Naive thymus-derived CD4-positive, alpha-beta T cell (primary cell): ENCODE data around the gene SEPTIN7. TPM values are rescaled to one million over a fixed set of nuclear protein-coding genes. Genes with fewer than 3 reads are reported as not detected.

ENCODE experiments used
- ATAC-seq: fragments of 150-1000 bp; cut with Tn5 transposase; 2 replicates; pipeline ENCODE4 v1.10.0; 2021; ENCODE audit warnings: mild to moderate bottlenecking, moderate library complexity
- CTCF ChIA-PET: fragments of 350-600 bp; sonication (Branson Sonifier 250); formaldehyde crosslinking; loops from one replicate; lab custom pipeline; 2021; ENCODE audit warnings: antibody characterized with exemption; lab: Charles Lee
- POLR2A ChIA-PET: fragments of 350-600 bp; sonication (Branson Sonifier 250); formaldehyde crosslinking; loops from one replicate; lab custom pipeline; 2021; ENCODE audit warnings: antibody characterized with exemption, inconsistent platforms; lab: Charles Lee
- DNase-seq, 9 donors: peaks; one replicate each; pipeline versions ENCODE4 v3.0.0 to v3.0.0-alpha.2; 2020 to 2022; ENCODE audit warnings: mixed read lengths in 1 of 9
- H3K27ac ChIP-seq: one replicate; pipeline ENCODE4 v1.7.0; 2013; ENCODE audit warnings: mild to moderate bottlenecking, low read depth, low read length, moderate library complexity
- H3K27me3 ChIP-seq, 2 donors: one replicate each; pipeline ENCODE4 v1.7.0; 2013; ENCODE audit warnings: low read length in 2 of 2, mild to moderate bottlenecking in 2 of 2, moderate library complexity in 2 of 2; ENCODE audit not compliant: control insufficient read depth in 2 of 2, insufficient read depth in 2 of 2
- H3K36me3 ChIP-seq, 3 experiments: 1 replicate in 2 of 3; 2 replicates in 1 of 3; pipeline ENCODE4 v1.7.0; 2013; ENCODE audit warnings: low read length in 3 of 3, mild to moderate bottlenecking in 3 of 3, moderate library complexity in 1 of 3; ENCODE audit not compliant: insufficient read depth in 3 of 3, control insufficient read depth in 2 of 3
- H3K4me1 ChIP-seq, 2 donors: one replicate each; pipeline ENCODE4 v1.7.0; 2013; ENCODE audit warnings: low read length in 2 of 2, mild to moderate bottlenecking in 2 of 2, moderate library complexity in 1 of 2; ENCODE audit not compliant: control insufficient read depth in 2 of 2, insufficient read depth in 2 of 2
- H3K4me3 ChIP-seq: 2 replicates; pipeline ENCODE4 v1.7.0; 2013; ENCODE audit warnings: mild to moderate bottlenecking, low read length
- H3K9me3 ChIP-seq, 3 experiments: 1 replicate in 2 of 3; 2 replicates in 1 of 3; pipeline ENCODE4 v1.7.0; 2013; ENCODE audit warnings: low read length in 3 of 3; ENCODE audit not compliant: control insufficient read depth in 2 of 3
- H3K27ac Mint-ChIP-seq, 9 donors: one replicate each; pipeline ENCODE4 v1.8.0; 2020 to 2022; ENCODE audit warnings: mixed read lengths in 9 of 9, mild to moderate bottlenecking in 8 of 9, moderate library complexity in 5 of 9, inconsistent platforms in 2 of 9
- H3K27me3 Mint-ChIP-seq, 5 donors: one replicate each; pipeline ENCODE4 v1.8.0; 2021 to 2022; ENCODE audit warnings: mixed read lengths in 5 of 5, mild to moderate bottlenecking in 1 of 5
- H3K36me3 Mint-ChIP-seq, 5 donors: one replicate each; pipeline ENCODE4 v1.8.0; 2020 to 2022; ENCODE audit warnings: mixed read lengths in 5 of 5, mild to moderate bottlenecking in 3 of 5, inconsistent platforms in 1 of 5
- H3K4me1 Mint-ChIP-seq, 7 donors: one replicate each; pipeline ENCODE4 v1.8.0; 2020 to 2022; ENCODE audit warnings: mixed read lengths in 7 of 7, mild to moderate bottlenecking in 3 of 7, inconsistent platforms in 1 of 7
- H3K4me3 Mint-ChIP-seq, 10 donors: one replicate each; pipeline ENCODE4 v1.8.0; 2020 to 2022; ENCODE audit warnings: mild to moderate bottlenecking in 10 of 10, mixed read lengths in 10 of 10, moderate library complexity in 6 of 10, inconsistent platforms in 2 of 10
- H3K9me3 Mint-ChIP-seq, 11 donors: one replicate each; pipeline ENCODE4 v1.8.0; 2020 to 2022; ENCODE audit warnings: mixed read lengths in 11 of 11, mild to moderate bottlenecking in 4 of 11, inconsistent platforms in 1 of 11, moderate library complexity in 1 of 11
- intact Hi-C, 2 donors: fragments of 100-400 bp; cut with micrococcal nuclease; formaldehyde crosslinking; loops; one replicate each; pipeline ENCODE4 v1.15.1; 2023
- polyA plus RNA-seq, 2 donors: library from polyadenylated mRNA; unstranded; fragments of 300-500 nt; fragmentation: Illumina TruSeq; gene quantifications; one replicate each; pipeline ENCODE4 v1.2.3, GENCODE V29; 2021
- total RNA-seq, 6 experiments: library from RNA in 5 of 6; stranded (reverse) in 5 of 6; gene quantifications; 1 replicate in 5 of 6; 2 replicates in 1 of 6; pipeline ENCODE4 v1.2.3 and lab custom pipeline; 2021 to 2026

The SEPTIN7 gene
- total and polyA plus RNA-seq, 7 experiments from 2014 or later = 174 to 566 (median 197) TPM

DNA sequence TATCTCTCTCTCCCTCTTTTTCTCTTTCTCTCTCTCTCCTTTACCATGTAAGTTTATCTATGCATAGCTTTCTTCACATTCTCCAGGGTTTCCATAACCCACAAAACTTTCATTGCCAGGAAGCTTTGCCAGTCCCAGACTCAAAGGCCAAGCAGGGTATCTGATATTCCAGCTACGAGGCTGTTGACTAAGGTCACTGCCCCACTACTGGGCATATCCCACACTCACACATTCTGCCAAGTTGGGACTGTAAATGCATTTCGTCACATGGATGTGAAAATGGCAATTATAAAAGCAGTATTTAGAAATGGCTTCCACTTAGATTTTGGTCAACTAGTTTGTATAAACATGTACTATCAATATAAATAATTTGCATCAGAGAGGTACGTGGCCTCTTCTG is 43.3 kb upstream of the SEPTIN7 start:
- Histone ChIP-seq H3K4me3 (no peak overlapping the region), H3K27ac (no peak overlapping the region), H3K9me3 (no peaks in the 10 kb centered on the region), H3K4me1 (no peaks in the 10 kb centered on the region), H3K27me3 (no peaks in the 10 kb centered on the region), H3K36me3 (no peaks in the 10 kb centered on the region)
- intact Hi-C loops = no loop called here
- H3K4me1 Mint-ChIP-seq = peaks cover 0 to 10% (median 5%) of the 10 kb centered on the region in 7 donors
- DNase-seq (no peak), ATAC-seq (no peak)
- H3K27me3 Mint-ChIP-seq = peaks cover 0 to 12% (median 0%) of the 10 kb centered on the region in 5 donors
- POLR2A ChIA-PET = no interaction called here
- peak overlapping the region in 1 of 9 donors; percentile 70 for H3K27ac Mint-ChIP-seq
- CTCF ChIA-PET = no interaction called here
- H3K36me3 Mint-ChIP-seq = no peaks in the 10 kb centered on the region
- no peak overlapping the region for H3K4me3 Mint-ChIP-seq
- H3K9me3 Mint-ChIP-seq = no peaks in the 10 kb centered on the region

- Histone ChIP-seq H3K4me1 (no peaks in the 10 kb centered on the region), H3K27me3 (no peaks in the 10 kb centered on the region), H3K36me3 (no peaks in the 10 kb centered on the region), H3K9me3 (no peaks in the 10 kb centered on the region), H3K4me3 (no peak overlapping the region), H3K27ac (no peak overlapping the region)
- intact Hi-C loops = loop anchor here in 1 of 2 donors (1.0 kb wide), 1 partner anchor 148 kb away; no protein-coding TSS in a partner anchor
- no peak overlapping the region for H3K27ac Mint-ChIP-seq
- H3K4me3 Mint-ChIP-seq = no peak overlapping the region
- H3K4me1 Mint-ChIP-seq = peaks cover 0 to 10% (median 5%) of the 10 kb centered on the region in 7 donors
- DNase-seq = peak in 2 of 9 donors; percentile 2 to 6
- CTCF ChIA-PET = no interaction called here
- POLR2A ChIA-PET = no interaction called here
- H3K27me3 Mint-ChIP-seq = peaks cover 0 to 16% (median 0%) of the 10 kb centered on the region in 5 donors
- no peaks in the 10 kb centered on the region for H3K36me3 Mint-ChIP-seq
- no peaks in the 10 kb centered on the region for H3K9me3 Mint-ChIP-seq
- no peak for ATAC-seq
These were observed 42.4 kb upstream of the SEPTIN7 start for GRCh38 chr7:35758421-35758820.

DNA sequence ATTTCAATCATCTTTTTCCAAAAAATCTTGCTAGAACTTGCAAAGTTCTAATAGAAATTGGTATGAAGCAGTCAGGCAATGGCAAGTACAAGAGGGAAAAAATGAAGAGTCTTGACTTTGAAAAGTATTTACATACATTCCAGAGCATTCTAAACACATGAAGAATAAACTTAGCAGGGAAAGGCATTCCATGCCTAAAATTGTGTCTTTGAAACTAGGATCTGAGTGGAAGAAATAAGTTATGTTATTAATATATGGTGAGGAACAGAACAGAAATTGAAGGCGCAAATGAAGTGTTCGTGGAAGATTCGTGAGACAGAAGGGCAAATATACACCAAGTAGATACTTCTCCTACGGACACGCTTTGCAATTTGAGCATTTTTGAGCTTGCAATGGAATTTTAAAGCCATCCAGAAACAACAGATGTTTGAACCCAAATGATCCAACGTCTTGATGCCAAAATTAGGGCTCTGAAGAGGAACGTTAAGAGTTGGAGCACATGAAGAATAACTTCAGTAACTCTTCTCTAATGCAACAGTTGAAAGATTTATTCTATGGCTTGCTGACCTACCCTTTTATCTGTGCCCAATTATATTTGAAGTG is 40.6 kb upstream of the SEPTIN7 start:
- no peak for ATAC-seq
- H3K27ac Mint-ChIP-seq = no peak overlapping the region
- no peaks in the 10 kb centered on the region for H3K36me3 Mint-ChIP-seq
- no peak overlapping the region for H3K4me3 Mint-ChIP-seq
- H3K4me1 Mint-ChIP-seq = peaks cover 0 to 10% (median 5%) of the 10 kb centered on the region in 7 donors
- Histone ChIP-seq H3K9me3 (no peaks in the 10 kb centered on the region), H3K36me3 (no peaks in the 10 kb centered on the region), H3K27me3 (no peaks in the 10 kb centered on the region), H3K27ac (no peak overlapping the region), H3K4me3 (no peak overlapping the region), H3K4me1 (no peaks in the 10 kb centered on the region)
- ChIA-PET POLR2A (no interaction called here), CTCF (no interaction called here)
- H3K9me3 Mint-ChIP-seq = no peaks in the 10 kb centered on the region
- H3K27me3 Mint-ChIP-seq = peaks cover 0 to 19% (median 0%) of the 10 kb centered on the region in 5 donors
- intact Hi-C loops = no loop called here
- no peak for DNase-seq

GRCh38 chr7:35761871-35762677 is 38.8 kb upstream of the SEPTIN7 start:
- POLR2A ChIA-PET = no interaction called here
- Mint-ChIP-seq H3K4me3 (no peak overlapping the region), H3K9me3 (peaks cover 0 to 7% (median 0%) of the 10 kb centered on the region in 11 donors), H3K27me3 (peaks cover 0 to 24% (median 0%) of the 10 kb centered on the region in 5 donors), H3K27ac (peak overlapping the region in 2 of 9 donors; percentile 18 to 32), H3K4me1 (peaks cover 0 to 10% (median 5%) of the 10 kb centered on the region in 7 donors), H3K36me3 (no peaks in the 10 kb centered on the region)
- Histone ChIP-seq H3K9me3 (no peaks in the 10 kb centered on the region), H3K4me3 (no peak overlapping the region), H3K36me3 (no peaks in the 10 kb centered on the region), H3K4me1 (no peaks in the 10 kb centered on the region), H3K27ac (no peak overlapping the region), H3K27me3 (no peaks in the 10 kb centered on the region)
- CTCF ChIA-PET = no interaction called here
- ATAC-seq = no peak
- peak in 2 of 9 donors; percentile 1 to 3 for DNase-seq
- intact Hi-C loops = no loop called here

DNA sequence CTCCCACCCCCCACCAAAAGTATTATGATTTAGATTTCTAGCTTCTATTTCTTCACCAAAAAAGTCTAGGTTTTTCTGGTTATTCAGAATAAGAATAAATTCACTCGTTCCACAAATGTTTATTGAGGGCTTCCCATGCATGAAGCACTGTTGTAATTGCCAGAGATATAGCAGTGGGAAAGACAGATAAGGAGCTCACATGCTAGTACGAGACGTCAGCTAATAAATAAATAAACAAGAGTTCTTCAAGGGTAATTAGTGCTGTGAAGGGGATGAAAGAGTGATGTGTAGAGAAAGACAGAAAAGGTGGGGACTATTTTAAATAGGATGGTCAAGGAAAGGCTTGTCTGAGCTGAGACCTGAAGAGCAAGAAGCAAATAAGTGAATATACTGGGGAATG is 38.1 kb upstream of the SEPTIN7 start:
- DNase-seq (no peak), ATAC-seq (no peak)
- H3K4me3 Mint-ChIP-seq = no peak overlapping the region
- no peaks in the 10 kb centered on the region for H3K36me3 ChIP-seq
- no peak overlapping the region for H3K27ac ChIP-seq
- H3K9me3 ChIP-seq = no peaks in the 10 kb centered on the region
- intact Hi-C loops = no loop called here
- CTCF ChIA-PET = no interaction called here
- POLR2A ChIA-PET = no interaction called here
- no peaks in the 10 kb centered on the region for H3K4me1 ChIP-seq
- H3K27ac Mint-ChIP-seq = peak overlapping the region in 1 of 9 donors; percentile 16
- peaks cover 0 to 22% (median 0%) of the 10 kb centered on the region in 5 donors for H3K27me3 Mint-ChIP-seq
- H3K9me3 Mint-ChIP-seq = peaks cover 0 to 7% (median 2%) of the 10 kb centered on the region in 11 donors
- no peaks in the 10 kb centered on the region for H3K27me3 ChIP-seq
- peaks cover 0 to 10% (median 5%) of the 10 kb centered on the region in 7 donors for H3K4me1 Mint-ChIP-seq
- no peaks in the 10 kb centered on the region for H3K36me3 Mint-ChIP-seq
- H3K4me3 ChIP-seq = no peak overlapping the region

DNA sequence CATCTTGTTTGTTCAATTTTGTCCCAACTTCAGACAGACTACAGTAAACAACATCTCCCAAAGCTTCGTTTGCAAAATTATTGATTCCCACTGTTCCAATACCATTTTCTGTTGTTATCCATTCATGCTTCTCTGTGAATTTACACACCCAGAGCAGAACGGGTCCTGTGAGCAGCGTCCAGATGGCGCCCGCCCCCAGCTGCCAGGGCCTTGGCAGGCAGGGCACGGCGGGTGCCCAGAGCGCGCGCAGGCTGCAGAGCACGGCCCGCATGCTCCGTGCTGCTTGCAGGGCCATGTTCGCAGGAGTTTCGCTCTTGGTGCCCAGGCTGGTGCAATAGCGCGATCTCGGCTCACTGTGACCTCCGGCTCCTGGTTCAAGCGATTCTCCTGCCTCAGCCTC is 32.5 kb upstream of the SEPTIN7 start:
- H3K36me3 Mint-ChIP-seq = no peaks in the 10 kb centered on the region

More for the DNA sequence above, 32.5 kb upstream of the SEPTIN7 start:
- H3K27ac ChIP-seq = no peak overlapping the region
- H3K36me3 ChIP-seq = no peaks in the 10 kb centered on the region
- H3K4me3 ChIP-seq = no peak overlapping the region
- intact Hi-C loops = no loop called here
- POLR2A ChIA-PET = no interaction called here
- Mint-ChIP-seq H3K27ac (no peak overlapping the region), H3K9me3 (peaks cover 0 to 7% (median 2%) of the 10 kb centered on the region in 11 donors), H3K27me3 (peaks cover 0 to 14% (median 0%) of the 10 kb centered on the region in 5 donors), H3K4me1 (no peaks in the 10 kb centered on the region), H3K4me3 (no peak overlapping the region)
- H3K27me3 ChIP-seq = no peaks in the 10 kb centered on the region
- DNase-seq = no peak
- ATAC-seq = no peak
- H3K9me3 ChIP-seq = no peaks in the 10 kb centered on the region
- H3K4me1 ChIP-seq = no peaks in the 10 kb centered on the region
- CTCF ChIA-PET = no interaction called here
